Vagina (tissue), 2 donors: ENCODE measurements around the gene CLCA2.

Experiments
- POLR2AphosphoS5 ChIP-seq, 2 donors: sonication (generic); formaldehyde crosslinking; IDR thresholded peaks; one replicate each; pipeline ENCODE4 v1.9.0; 2017; ENCODE audit warnings: antibody characterized with exemption in 2 of 2, mild to moderate bottlenecking in 2 of 2, low read depth in 1 of 2; ENCODE audit not compliant: insufficient read depth in 1 of 2
- TF ChIP-seq, protein P1 (sequence below), 3 experiments: fragments of 450-650 bp in 2 of 3; fragments of 200-600 bp in 1 of 3; sonication (generic) in 1 of 3; IDR thresholded peaks; one replicate each; pipeline ENCODE4 v1.5.1; 2017 to 2019; ENCODE audit warnings: antibody characterized with exemption in 3 of 3, mild to moderate bottlenecking in 2 of 3, moderate library complexity in 2 of 3

DNA sequence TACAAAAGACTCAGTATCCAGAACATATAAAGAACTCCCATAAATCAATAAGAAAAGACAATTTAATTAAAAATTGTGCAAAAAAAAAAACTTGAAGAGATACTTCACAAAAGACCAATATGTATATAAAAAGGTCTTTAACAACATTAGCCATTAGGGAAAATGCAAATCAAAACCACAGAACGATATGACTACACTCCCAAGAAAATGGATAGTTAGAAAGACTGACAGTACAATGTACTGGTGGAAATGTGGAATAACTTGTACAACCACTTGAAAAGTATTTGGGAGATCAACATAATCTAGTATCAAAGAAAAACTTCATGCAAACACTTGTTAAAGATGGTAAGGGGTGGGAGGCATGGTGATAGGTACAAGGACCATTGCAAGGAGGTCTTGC is 40.8 kb downstream of the CLCA2 start:
- TF ChIP-seq, protein P1, sequence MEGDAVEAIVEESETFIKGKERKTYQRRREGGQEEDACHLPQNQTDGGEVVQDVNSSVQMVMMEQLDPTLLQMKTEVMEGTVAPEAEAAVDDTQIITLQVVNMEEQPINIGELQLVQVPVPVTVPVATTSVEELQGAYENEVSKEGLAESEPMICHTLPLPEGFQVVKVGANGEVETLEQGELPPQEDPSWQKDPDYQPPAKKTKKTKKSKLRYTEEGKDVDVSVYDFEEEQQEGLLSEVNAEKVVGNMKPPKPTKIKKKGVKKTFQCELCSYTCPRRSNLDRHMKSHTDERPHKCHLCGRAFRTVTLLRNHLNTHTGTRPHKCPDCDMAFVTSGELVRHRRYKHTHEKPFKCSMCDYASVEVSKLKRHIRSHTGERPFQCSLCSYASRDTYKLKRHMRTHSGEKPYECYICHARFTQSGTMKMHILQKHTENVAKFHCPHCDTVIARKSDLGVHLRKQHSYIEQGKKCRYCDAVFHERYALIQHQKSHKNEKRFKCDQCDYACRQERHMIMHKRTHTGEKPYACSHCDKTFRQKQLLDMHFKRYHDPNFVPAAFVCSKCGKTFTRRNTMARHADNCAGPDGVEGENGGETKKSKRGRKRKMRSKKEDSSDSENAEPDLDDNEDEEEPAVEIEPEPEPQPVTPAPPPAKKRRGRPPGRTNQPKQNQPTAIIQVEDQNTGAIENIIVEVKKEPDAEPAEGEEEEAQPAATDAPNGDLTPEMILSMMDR (IDR thresholded peaks at IDR 0.05) = no peak
- no peak for TF ChIP-seq POLR2AphosphoS5 (IDR thresholded peaks at IDR 0.05; ENCODE audit: insufficient read depth in 1 of 2, low read depth in 1 of 2)
